ENCODE results near the gene TIMMDC1. TPM values are rescaled to one million over a fixed set of nuclear protein-coding genes. Genes with fewer than 3 reads are reported as not detected.

The TIMMDC1 gene
- total and polyA plus RNA-seq, 7 donors, result 98.8 to 311 (median 183) TPM

DNA sequence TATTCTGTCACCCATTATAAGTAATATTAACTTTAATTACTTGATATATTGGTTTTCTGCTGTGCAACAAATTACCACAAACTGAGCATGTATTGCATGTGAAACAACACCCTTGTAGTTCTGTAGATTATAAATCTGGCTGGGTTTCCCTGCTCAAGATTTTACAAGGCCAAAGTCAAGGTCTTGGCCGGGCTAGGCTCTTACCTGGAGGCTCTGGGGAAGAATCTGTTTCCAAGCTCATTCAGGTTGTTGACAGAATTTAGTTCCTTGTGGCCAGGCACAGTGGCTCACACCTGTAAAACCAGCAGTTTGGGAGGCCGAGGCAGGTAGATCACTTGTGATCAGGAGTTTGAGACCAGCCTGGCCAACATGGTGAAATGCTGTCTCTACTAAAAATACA is 16.3 kb downstream of the TIMMDC1 start:
- no peak for DNase-seq
- no peak for ATAC-seq
- TF ChIP-seq, protein P1, sequence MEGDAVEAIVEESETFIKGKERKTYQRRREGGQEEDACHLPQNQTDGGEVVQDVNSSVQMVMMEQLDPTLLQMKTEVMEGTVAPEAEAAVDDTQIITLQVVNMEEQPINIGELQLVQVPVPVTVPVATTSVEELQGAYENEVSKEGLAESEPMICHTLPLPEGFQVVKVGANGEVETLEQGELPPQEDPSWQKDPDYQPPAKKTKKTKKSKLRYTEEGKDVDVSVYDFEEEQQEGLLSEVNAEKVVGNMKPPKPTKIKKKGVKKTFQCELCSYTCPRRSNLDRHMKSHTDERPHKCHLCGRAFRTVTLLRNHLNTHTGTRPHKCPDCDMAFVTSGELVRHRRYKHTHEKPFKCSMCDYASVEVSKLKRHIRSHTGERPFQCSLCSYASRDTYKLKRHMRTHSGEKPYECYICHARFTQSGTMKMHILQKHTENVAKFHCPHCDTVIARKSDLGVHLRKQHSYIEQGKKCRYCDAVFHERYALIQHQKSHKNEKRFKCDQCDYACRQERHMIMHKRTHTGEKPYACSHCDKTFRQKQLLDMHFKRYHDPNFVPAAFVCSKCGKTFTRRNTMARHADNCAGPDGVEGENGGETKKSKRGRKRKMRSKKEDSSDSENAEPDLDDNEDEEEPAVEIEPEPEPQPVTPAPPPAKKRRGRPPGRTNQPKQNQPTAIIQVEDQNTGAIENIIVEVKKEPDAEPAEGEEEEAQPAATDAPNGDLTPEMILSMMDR (IDR thresholded peaks at IDR 0.05), result no peak
- Histone ChIP-seq H3K27me3 (ENCODE audit: insufficient read depth in 3 of 3, low read length in 2 of 3) (no peaks in the 10 kb centered on the region), H3K36me3 (ENCODE audit: insufficient read depth in 1 of 2, low read depth in 1 of 2) (peaks cover 11 to 99% of the 10 kb centered on the region in 2 donors), H3K4me1 (no peaks in the 10 kb centered on the region), H3K9me3 (no peaks in the 10 kb centered on the region), H3K27ac (no peak overlapping the region), H3K4me3 (no peak overlapping the region)
- intact Hi-C loops (cut with DNase I), result no loop called here
- WGBS, 3 donors, result 84 to 100% (median 97%) methylated on average over 2 of the region's 2 CpGs

DNA sequence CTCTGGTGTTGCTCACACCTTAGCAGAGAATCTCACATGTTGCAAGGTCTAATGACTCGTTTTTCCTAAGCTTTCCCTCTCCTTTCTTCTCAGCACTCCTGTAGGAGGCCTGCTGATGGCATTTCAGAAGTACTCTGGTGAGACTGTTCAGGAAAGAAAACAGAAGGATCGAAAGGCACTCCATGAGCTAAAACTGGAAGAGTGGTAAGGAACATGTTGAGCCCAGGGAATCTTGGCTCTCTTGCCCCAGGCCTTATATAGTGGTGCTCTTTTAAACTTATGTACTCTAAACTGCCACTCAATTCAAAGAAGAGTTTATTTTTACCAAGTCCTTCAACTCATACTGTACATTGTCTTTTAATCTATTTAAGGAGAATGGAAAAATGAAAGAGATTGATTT is 18.8 kb downstream of the TIMMDC1 start:
- 48 to 73% (median 72%) methylated on average over 2 of the region's 2 CpGs for WGBS, 3 donors
- Histone ChIP-seq H3K36me3 (ENCODE audit: insufficient read depth in 1 of 2, low read depth in 1 of 2) (peaks cover 11 to 99% of the 10 kb centered on the region in 2 donors), H3K9me3 (no peaks in the 10 kb centered on the region), H3K4me3 (no peak overlapping the region), H3K4me1 (no peaks in the 10 kb centered on the region), H3K27ac (no peak overlapping the region), H3K27me3 (ENCODE audit: insufficient read depth in 3 of 3, low read length in 2 of 3) (no peaks in the 10 kb centered on the region)
- TF ChIP-seq, protein P1 (IDR thresholded peaks at IDR 0.05), result no peak
- ATAC-seq, result peak in 2 of 4 donors; percentile 38 to 64
- intact Hi-C loops (cut with DNase I), result no loop called here
- no peak for DNase-seq

DNA sequence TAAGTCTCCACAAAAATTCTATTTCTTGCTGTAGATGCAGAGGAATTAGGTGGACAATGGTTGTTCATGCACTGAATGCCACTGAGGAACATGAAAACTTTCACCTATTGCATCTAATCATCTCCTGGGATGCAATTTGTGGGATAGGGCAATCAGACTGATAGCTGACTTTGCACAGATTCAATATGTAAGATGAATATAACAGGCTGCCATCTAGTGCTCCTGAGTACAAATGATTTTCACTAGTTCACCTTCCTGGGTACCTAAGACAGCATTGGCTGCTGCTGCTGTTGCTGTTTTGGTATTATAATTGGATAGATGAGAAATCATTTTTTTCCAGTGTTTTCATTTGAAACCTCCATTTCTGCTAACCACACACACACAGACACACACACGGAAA is 19.7 kb downstream of the TIMMDC1 start:
- no peak for DNase-seq
- intact Hi-C loops (cut with DNase I), result no loop called here
- H3K36me3 ChIP-seq (ENCODE audit: insufficient read depth in 1 of 2, low read depth in 1 of 2), result peaks cover 11 to 99% of the 10 kb centered on the region in 2 donors
- TF ChIP-seq, protein P1 (IDR thresholded peaks at IDR 0.05), result no peak
- no peaks in the 10 kb centered on the region for H3K9me3 ChIP-seq
- no peaks in the 10 kb centered on the region for H3K27me3 ChIP-seq (ENCODE audit: insufficient read depth in 3 of 3, low read length in 2 of 3)
- no peak for ATAC-seq
- no peak overlapping the region for H3K27ac ChIP-seq
- 93 to 100% (median 96%) methylated on average over 1 of the region's 1 CpG for WGBS, 3 donors
- no peak overlapping the region for H3K4me3 ChIP-seq
- H3K4me1 ChIP-seq, result no peaks in the 10 kb centered on the region

DNA sequence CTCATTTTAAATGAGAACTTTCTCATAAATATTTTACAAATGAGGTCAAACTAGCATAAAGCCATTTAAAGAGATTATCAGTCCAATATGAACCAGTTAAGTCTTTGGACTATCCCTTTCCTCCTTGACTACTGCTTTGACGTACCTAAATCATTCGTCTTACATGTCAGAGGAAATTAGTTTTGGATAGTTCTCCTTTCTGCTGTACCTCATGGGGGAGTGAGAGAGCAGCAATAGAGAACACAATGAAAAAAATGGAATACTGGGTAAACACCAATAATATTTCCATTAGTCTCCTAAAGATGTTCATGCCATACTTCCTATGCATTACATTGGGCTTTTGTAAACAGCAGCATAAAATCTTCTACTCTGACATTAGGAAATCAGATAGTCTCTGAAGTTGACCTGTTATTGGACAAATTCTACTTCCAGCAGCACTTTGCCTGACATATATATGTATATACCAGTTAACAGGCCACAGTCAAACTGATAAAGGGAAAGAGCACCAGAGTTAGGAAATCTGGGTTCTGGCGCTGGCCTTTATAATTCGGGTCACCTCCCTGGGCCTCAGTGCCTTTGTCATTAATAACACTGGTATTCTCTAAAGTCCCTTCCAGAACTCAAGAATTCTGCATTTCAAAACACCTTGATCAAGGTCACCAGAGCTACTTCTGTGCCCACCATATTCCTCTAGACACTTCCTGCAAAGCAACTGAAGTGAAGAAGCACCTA is 26.8 kb downstream of the TIMMDC1 start:
- peak in 3 of 4 donors; percentile 30 to 67 (median 46) for ATAC-seq

More for the DNA sequence above, 26.8 kb downstream of the TIMMDC1 start:
- H3K9me3 ChIP-seq, result no peaks in the 10 kb centered on the region
- intact Hi-C loops (cut with DNase I), result loop anchor here in 1 of 2 donors (5.0 kb wide), 1 partner anchor 157 kb away; no protein-coding TSS in a partner anchor
- H3K4me3 ChIP-seq, result no peak overlapping the region
- peak overlapping the region; percentile 33 for H3K27ac ChIP-seq
- H3K36me3 ChIP-seq (ENCODE audit: insufficient read depth in 1 of 2, low read depth in 1 of 2), result peaks cover 0 to 60% of the 10 kb centered on the region in 2 donors
- no peaks in the 10 kb centered on the region for H3K27me3 ChIP-seq (ENCODE audit: insufficient read depth in 3 of 3, low read length in 2 of 3)
- DNase-seq, result no peak
- no peaks in the 10 kb centered on the region for H3K4me1 ChIP-seq
- WGBS, 3 donors, result 63 to 64% (median 64%) methylated on average over 4 of the region's 4 CpGs
- TF ChIP-seq, protein P1 (IDR thresholded peaks at IDR 0.05), result peak; percentile 53

All from psoas muscle (tissue), 8 donors.